ENCODE data around the gene WDR91. TPM values are rescaled to one million over a fixed set of nuclear protein-coding genes. Genes with fewer than 3 reads are reported as not detected.

WDR91 gene
- total RNA-seq, 1 experiment from 2014 or later: 10.8 TPM

Small RNA genes within 50 kb of the gene (small RNA-seq; reads per million reads assigned to genes)
- not detected for gene MIR6509

Other genes starting within 250 kb of the WDR91 start
- gene AGBL3, start 225.0 kb downstream of the WDR91 start, total RNA-seq (2014; rRNA removed; shearing (Covaris generic)): 0.18 and 0.31 TPM in 2 replicates
- 1.8 and 4.1 TPM in 2 replicates for gene TMEM140, start 63.5 kb downstream of the WDR91 start, total RNA-seq (2014; rRNA removed; shearing (Covaris generic))
- gene CYREN, start 40.8 kb downstream of the WDR91 start, total RNA-seq (2014; rRNA removed; shearing (Covaris generic)): 70.3 and 78.5 TPM in 2 replicates
- not detected in 2 replicates for gene STRA8, start 22.3 kb upstream of the WDR91 start, total RNA-seq (2014; rRNA removed; shearing (Covaris generic))